GM13977 (cell line): Measurements from ENCODE around the gene CCDC183.

Source experiments
- DNase-seq: peaks from one replicate; pipeline ENCODE4 v3.0.0; 2012; ENCODE audit warnings: low spot score
- CTCF ChIP-seq: IDR thresholded peaks from 2 replicates; pipeline ENCODE4 v1.5.1; 2012; ENCODE audit warnings: mild to moderate bottlenecking, control low read depth; ENCODE audit not compliant: insufficient read depth; ENCODE audit errors: extremely low read depth, missing control alignments
- in situ Hi-C: fragments of 300-500 bp; cut with MboI; formaldehyde crosslinking; loops from one replicate; pipeline ENCODE4 v1.12.0; 2022; ENCODE audit warnings: low sequenced_read_pairs, low pct_unique_long_range_greater_than_20kb, mixed read lengths, inconsistent platforms; ENCODE audit not compliant: unreplicated experiment

Gene CCDC183

DNA sequence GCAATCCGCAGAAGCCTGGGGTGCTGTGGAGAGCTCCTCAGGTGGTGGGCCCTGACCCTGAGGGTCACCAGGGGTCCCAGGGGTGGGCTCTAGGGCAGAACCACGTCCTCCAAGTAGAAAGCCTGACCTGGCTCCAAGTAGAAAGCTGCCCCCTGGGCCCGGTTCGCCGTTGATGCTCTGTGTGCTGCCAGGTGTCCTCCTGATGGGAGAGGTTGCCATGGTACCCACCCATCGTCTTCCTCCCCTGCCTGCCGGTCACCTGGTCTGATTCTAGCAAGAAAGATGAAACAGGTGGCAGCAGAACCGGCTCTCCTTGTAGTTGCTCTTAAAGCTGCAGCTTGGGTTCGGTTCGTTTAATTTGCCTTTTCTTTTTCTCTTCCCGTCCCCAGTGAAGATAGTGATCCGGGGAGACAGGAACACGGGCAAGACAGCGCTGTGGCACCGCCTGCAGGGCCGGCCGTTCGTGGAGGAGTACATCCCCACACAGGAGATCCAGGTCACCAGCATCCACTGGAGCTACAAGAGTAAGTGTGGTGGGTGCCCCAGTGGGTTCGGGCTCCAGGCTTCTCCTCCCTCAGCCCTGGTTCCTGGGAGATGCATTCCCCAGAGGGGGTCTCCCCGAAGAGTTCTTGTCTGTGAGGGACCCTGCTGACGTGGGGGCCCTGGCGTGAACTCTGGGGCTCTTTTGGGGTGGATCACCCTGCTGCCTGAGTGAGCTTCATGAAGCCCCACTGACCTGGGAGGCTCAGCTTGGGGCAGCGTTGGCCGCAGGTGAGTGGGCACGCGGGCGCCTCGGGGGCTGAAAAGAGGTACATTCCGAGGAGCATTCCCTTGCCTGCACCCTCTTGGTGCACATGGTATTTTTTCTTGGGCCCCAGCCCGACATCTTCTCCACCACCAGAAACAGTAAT is 27.3 kb downstream of the CCDC183 start:
- no peak for TF ChIP-seq CTCF
- DNase-seq: no peak
- in situ Hi-C loops: no loop called here

DNA sequence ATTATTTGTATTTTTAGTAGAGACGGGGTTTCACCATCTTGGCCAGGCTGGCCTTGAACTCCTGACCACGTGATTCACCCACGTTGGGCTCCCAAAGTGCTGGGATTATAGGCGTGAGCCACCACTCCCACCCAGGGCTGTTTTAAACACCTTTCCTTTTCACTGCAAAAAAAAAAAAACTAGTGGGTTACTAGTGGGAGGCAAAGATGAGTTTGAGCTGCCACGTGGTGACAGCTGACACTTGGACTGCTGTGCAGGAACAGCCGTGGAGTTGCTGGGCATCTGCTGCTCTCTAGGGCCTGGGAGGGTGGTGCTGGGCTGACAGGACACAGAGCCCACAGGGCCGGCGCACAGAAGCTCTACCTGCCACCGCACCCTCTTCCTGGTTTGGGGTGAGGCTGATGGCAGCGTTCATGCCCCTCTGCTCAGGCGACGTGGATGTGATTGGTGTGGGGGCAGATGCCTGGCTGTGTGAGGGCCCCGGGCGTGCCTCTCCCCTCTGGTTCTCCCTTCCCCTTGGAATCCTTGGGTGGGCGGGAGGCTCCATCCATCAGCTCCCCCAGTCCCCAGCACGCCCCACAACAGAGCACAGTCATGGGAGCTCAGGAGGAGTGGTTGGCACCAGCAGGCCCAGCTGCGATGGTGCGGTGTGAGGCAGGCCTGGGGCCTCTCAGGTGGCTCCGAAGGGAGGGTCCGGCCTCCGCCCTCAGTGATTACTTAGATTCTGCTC is 28.5 kb downstream of the CCDC183 start:
- DNase-seq: no peak
- no peak for TF ChIP-seq CTCF
- in situ Hi-C loops: no loop called here

DNA sequence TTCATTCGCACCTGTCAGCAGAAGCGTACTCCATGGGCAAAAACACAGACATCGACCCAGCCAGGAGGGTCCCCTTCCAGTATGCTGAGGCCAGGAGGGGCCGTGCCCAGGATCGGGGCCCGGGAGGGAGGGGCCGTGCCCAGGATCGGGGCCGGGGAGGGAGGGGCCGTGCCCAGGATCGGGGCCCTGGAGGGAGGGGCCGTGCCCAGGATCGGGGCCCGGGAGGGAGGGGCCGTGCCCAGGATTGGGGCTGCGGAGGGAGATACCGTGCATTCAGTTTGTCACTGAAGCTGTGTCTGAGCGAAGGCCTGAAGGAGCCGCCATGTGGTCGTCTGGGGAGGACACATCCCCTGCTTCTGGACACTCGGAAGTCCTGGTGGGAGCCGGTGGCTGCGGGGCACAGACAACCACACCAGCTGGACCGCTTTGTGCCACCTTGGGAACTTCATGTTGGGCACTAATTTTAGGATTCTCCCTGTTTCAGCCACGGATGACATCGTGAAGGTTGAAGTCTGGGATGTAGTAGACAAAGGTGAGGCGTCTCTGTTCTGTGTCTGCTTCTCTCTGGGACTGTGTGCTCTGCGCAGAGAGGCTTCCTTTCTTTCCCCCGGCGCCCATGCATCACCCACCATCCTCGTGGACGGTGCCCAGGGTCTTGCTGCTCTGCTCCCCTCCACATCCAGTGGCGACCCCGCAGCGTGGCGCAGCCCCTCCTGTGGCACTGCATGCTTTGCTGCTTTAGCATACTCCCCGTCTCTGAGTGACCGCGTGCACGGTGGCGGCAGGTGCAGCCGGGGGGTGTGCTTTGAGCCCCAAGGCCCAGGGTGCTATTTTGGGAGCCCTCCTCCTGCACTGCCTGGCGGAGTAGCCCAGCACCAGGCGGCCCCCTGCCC is 29.4 kb downstream of the CCDC183 start:
- DNase-seq: no peak
- in situ Hi-C loops: no loop called here
- no peak for TF ChIP-seq CTCF

DNA sequence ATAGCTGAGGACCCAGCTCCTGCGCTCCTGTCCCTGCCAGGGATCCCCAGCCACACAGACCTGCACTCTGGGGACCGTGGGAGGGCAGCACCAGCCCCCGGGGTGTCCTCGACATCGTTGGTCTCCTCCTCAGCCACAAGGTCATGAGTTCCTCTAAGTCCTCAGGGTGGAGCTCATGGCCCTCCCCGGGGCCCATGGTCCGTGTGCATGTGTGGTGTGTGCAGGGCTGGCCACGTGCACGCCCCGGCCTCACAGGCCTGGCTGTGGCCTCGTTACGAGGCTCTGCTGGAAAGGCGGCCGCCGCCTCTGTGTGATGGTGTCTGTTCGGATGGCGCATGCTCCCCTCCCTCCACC is 30.0 kb downstream of the CCDC183 start:
- in situ Hi-C loops: no loop called here
- no peak for TF ChIP-seq CTCF
- no peak for DNase-seq

GRCh38 chr9:136826703-136827582 is 30.8 kb downstream of the CCDC183 start:
- no peak for TF ChIP-seq CTCF
- no peak for DNase-seq
- in situ Hi-C loops: no loop called here
